AG10803 (cell line): ENCODE results near the gene NEU2.

Source experiments
- DNase-seq: peaks from one replicate; pipeline ENCODE4 v3.0.0; 2010; ENCODE audit warnings: low read depth
- H3K4me3 ChIP-seq: 2 replicates; pipeline ENCODE4 v1.5.1; 2011; ENCODE audit warnings: mild to moderate bottlenecking, low read length, control low read depth
- CTCF ChIP-seq: conservative IDR thresholded peaks from 2 replicates; pipeline ENCODE4 v1.5.1; 2011; ENCODE audit warnings: mild to moderate bottlenecking, low read length, control low read depth, inconsistent platforms

The NEU2 gene

GRCh38 chr2:233083782-233084181 lies 51.3 kb downstream of the NEU2 start:
- TF ChIP-seq CTCF: no peak
- H3K4me3 ChIP-seq: no peak overlapping the region

GRCh38 chr2:233084488-233084887 lies 52.0 kb downstream of the NEU2 start:
- DNase-seq: no peak

More at GRCh38 chr2:233083782-233084181, 51.3 kb downstream of the NEU2 start:
- no peak for DNase-seq

More at GRCh38 chr2:233084488-233084887, 52.0 kb downstream of the NEU2 start:
- TF ChIP-seq CTCF: no peak
- no peak overlapping the region for H3K4me3 ChIP-seq
